Ishikawa (cell line): Measurements from ENCODE around the gene WNK2.

Experiments
- EP300 ChIP-seq: IDR thresholded peaks from 2 replicates; pipeline ENCODE4 v1.6.1; 2012; ENCODE audit warnings: borderline replicate concordance
- TCF12 ChIP-seq: IDR thresholded peaks from 2 replicates; pipeline ENCODE4 v1.6.1; 2012; ENCODE audit warnings: low read depth
- TEAD4 ChIP-seq: IDR thresholded peaks from 2 replicates; pipeline ENCODE4 v1.6.1; 2012
- YY1 ChIP-seq: IDR thresholded peaks from 2 replicates; pipeline ENCODE4 v1.6.1; 2012; ENCODE audit warnings: low read depth
- TF ChIP-seq, protein P1 (sequence below): IDR thresholded peaks from 2 replicates; pipeline ENCODE4 v1.6.1; 2012; ENCODE audit warnings: low read depth, mild to moderate bottlenecking
- TF ChIP-seq, protein P2 (sequence below): IDR thresholded peaks from 2 replicates; pipeline ENCODE4 v1.6.1; 2012

DNA sequence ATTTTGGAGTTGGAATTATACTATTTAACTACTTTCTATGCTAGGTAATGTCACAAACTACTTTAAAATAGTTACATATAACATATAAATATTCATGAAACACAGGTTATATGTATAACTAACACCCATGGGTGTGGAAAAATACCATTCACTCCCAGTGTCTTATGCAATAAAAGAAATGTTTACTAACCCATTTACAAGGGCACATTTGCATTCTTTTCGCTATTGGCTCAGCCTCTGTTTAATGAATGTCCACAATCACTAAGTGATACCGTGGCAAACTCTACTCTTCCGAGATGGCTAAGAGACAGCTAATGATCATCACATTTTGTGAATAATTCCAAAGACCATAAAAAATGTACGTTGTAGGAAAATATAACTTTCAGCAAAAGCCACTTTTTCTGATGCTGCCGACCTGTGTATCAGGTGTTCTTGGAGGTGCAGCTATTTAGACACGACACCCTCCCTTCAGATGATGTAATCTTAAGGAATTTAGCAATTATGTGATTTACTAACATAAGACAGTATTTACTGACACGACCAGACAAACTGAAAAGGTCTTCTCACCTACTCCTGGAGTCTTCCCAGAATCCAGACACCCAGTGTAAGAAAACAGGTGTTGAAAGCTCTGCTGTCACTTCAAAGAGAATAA is 145.8 kb downstream of the WNK2 start:
- TF ChIP-seq, protein P1, sequence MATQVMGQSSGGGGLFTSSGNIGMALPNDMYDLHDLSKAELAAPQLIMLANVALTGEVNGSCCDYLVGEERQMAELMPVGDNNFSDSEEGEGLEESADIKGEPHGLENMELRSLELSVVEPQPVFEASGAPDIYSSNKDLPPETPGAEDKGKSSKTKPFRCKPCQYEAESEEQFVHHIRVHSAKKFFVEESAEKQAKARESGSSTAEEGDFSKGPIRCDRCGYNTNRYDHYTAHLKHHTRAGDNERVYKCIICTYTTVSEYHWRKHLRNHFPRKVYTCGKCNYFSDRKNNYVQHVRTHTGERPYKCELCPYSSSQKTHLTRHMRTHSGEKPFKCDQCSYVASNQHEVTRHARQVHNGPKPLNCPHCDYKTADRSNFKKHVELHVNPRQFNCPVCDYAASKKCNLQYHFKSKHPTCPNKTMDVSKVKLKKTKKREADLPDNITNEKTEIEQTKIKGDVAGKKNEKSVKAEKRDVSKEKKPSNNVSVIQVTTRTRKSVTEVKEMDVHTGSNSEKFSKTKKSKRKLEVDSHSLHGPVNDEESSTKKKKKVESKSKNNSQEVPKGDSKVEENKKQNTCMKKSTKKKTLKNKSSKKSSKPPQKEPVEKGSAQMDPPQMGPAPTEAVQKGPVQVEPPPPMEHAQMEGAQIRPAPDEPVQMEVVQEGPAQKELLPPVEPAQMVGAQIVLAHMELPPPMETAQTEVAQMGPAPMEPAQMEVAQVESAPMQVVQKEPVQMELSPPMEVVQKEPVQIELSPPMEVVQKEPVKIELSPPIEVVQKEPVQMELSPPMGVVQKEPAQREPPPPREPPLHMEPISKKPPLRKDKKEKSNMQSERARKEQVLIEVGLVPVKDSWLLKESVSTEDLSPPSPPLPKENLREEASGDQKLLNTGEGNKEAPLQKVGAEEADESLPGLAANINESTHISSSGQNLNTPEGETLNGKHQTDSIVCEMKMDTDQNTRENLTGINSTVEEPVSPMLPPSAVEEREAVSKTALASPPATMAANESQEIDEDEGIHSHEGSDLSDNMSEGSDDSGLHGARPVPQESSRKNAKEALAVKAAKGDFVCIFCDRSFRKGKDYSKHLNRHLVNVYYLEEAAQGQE: no peak
- TF ChIP-seq YY1 (no peak), TCF12 (no peak), TEAD4 (0 out of 2 replicates have a peak, but pooled peaks have one; percentile 11), EP300 (no peak)
- TF ChIP-seq, protein P2, sequence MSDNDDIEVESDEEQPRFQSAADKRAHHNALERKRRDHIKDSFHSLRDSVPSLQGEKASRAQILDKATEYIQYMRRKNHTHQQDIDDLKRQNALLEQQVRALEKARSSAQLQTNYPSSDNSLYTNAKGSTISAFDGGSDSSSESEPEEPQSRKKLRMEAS: no peak
